ENCODE measurements around the gene TUBB4B. TPM values are rescaled to one million over a fixed set of nuclear protein-coding genes. Genes with fewer than 3 reads are reported as not detected.
A peak's percentile ranks its signal among the peaks of the same experiment; 100 is the strongest.

TUBB4B gene
- total and polyA plus RNA-seq, 8 donors = 69.4 to 292 (median 153) TPM

DNA sequence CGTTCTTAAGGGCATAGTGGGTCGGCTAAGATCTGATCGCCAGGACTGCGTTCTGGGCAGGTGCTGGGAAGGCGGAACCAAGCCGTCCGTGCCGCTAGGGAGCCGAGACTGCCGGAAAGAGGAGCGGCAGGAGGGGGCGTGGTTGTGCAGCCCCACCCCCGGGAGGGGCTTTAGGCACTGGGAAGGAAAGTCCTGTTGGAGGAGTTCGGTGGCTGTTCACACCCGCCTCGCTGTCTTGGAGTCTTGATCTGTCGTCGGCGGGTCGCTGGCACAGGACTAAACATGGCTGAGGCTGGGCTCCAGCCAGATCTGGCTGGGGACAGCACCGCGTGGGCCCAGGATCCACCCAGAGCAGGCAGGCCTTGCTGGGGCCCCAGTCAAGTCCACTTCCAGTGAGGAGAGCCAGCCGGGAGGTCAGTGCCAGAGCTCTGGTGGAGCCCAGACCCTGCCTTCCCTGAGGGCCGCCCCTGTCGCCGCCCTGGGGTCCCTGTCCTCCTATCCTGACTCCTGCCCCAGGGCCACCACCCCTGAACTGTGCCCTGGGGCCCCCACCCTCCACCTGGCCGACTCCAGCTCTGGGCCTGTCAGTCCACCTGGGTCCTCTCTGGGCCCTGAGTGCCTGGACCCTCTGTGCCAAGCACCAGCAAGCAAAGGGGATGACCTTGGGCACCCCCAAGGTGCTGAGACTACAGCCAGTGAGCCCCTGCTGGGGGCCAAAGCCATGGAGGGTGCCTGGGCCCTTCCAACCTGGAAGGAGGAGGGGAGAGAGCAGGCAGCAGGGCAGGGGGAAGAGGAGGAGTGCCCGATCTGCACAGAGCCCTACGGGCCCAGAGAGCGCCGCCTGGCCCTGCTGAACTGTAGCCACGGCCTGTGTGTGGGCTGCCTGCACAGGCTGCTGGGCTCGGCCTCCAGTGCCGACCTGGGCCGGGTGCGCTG, 23.5 kb upstream of the TUBB4B start:
- intact Hi-C loops (cut with DNase I; ENCODE audit: low total_unique reads) = no loop called here
- peaks cover 10 to 41% (median 19%) of the 10 kb centered on the region in 4 donors for H3K36me3 ChIP-seq
- peak overlapping the region; percentile 36 to 46 (median 42) for H3K4me3 ChIP-seq
- H3K27ac ChIP-seq = peak overlapping the region; percentile 87 to 91 (median 89)
- 27 to 48% (median 31%) methylated on average over 31 to 36 of the region's 36 CpGs for WGBS, 5 donors
- H3K27me3 ChIP-seq = peaks cover 0 to 12% (median 0%) of the 10 kb centered on the region in 3 donors
- TF ChIP-seq, protein P1, sequence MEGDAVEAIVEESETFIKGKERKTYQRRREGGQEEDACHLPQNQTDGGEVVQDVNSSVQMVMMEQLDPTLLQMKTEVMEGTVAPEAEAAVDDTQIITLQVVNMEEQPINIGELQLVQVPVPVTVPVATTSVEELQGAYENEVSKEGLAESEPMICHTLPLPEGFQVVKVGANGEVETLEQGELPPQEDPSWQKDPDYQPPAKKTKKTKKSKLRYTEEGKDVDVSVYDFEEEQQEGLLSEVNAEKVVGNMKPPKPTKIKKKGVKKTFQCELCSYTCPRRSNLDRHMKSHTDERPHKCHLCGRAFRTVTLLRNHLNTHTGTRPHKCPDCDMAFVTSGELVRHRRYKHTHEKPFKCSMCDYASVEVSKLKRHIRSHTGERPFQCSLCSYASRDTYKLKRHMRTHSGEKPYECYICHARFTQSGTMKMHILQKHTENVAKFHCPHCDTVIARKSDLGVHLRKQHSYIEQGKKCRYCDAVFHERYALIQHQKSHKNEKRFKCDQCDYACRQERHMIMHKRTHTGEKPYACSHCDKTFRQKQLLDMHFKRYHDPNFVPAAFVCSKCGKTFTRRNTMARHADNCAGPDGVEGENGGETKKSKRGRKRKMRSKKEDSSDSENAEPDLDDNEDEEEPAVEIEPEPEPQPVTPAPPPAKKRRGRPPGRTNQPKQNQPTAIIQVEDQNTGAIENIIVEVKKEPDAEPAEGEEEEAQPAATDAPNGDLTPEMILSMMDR (IDR thresholded peaks at IDR 0.05) = no peak
- peak in 1 of 4 donors; percentile 85 for TF ChIP-seq POLR2A (IDR thresholded peaks at IDR 0.05)
- TF ChIP-seq POLR2AphosphoS5 (IDR thresholded peaks at IDR 0.05) = peak in 2 of 3 donors; percentile 91 to 96
- TF ChIP-seq EP300 (IDR thresholded peaks at IDR 0.05) = no peak
- DNase-seq = peak; percentile 93 to 95
- H3K9me3 ChIP-seq = no peaks in the 10 kb centered on the region
- H3K4me1 ChIP-seq = peaks cover 27 to 59% (median 56%) of the 10 kb centered on the region in 4 donors

DNA sequence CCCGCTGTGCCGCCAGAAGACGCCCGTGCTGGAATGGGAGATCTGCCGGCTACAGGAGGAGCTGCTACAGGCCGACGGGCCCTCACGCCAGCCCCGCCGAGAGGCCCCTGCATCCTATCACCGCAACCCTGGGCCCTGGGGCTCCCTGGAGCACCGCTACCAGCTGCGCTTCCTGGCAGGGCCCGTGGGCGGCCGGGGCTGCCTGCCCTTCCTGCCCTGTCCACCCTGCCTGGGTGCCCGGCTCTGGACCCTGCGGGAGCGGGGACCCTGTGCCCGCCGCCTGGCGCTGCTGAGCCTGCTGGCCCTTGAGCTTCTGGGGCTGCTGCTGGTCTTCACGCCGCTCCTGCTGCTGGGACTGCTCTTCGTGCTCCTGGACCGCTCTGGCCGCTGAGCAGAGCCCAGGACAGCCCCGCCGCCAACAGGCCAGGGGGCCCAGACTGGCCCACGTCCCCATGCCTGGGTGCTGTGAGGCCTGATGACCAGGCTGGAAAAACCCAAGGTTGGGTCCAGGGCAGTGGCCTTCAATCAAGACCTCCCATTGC, 22.8 kb upstream of the TUBB4B start:
- peaks cover 10 to 34% (median 19%) of the 10 kb centered on the region in 4 donors for H3K36me3 ChIP-seq
- peak overlapping the region; percentile 87 to 91 (median 89) for H3K27ac ChIP-seq
- WGBS, 5 donors = 45 to 73% (median 50%) methylated on average over 7 to 30 of the region's 30 CpGs
- no peak for DNase-seq
- intact Hi-C loops (cut with DNase I; ENCODE audit: low total_unique reads) = no loop called here
- H3K4me3 ChIP-seq = peak overlapping the region; percentile 36 to 46 (median 42)
- TF ChIP-seq POLR2AphosphoS5 (IDR thresholded peaks at IDR 0.05) (no peak), EP300 (IDR thresholded peaks at IDR 0.05) (no peak), POLR2A (IDR thresholded peaks at IDR 0.05) (no peak)
- TF ChIP-seq, protein P1 (IDR thresholded peaks at IDR 0.05) = no peak
- H3K27me3 ChIP-seq = peaks cover 0 to 14% (median 0%) of the 10 kb centered on the region in 3 donors
- H3K4me1 ChIP-seq = peaks cover 34 to 65% (median 63%) of the 10 kb centered on the region in 4 donors
- no peaks in the 10 kb centered on the region for H3K9me3 ChIP-seq

DNA sequence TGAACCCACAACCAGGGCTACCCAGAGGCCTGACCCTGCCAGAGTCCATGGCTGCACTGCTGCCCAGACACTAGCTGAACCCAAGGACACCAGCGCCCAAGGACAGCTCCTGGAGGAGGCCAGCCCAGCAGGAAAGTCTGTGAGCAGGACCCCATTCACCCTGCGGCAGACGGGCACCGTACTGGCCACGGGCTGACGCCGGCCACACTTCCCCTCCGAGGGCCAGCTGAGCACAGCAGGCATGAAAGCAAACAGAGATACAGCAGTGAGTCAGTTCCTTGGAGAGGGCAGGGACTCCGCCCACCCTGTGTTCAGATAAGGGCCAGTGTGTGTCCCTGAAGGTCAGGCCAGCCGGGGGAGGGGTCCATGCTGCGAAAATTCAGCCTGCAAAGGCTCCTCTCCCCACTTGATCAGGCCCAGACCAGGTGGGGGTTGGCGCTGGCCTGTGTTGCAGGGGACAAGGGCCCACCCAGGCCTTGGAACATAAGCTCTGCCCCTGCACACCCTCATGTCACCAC, 22.3 kb upstream of the TUBB4B start:
- H3K36me3 ChIP-seq = peaks cover 10 to 29% (median 19%) of the 10 kb centered on the region in 4 donors
- TF ChIP-seq POLR2A (IDR thresholded peaks at IDR 0.05) (peak in 2 of 4 donors; percentile 11 to 45), EP300 (IDR thresholded peaks at IDR 0.05) (no peak), POLR2AphosphoS5 (IDR thresholded peaks at IDR 0.05) (peak in 2 of 3 donors; percentile 90 to 93)
- TF ChIP-seq, protein P1 (IDR thresholded peaks at IDR 0.05) = no peak
- H3K27ac ChIP-seq = peak overlapping the region; percentile 87 to 91 (median 89)
- peak; percentile 86 to 89 for DNase-seq
- H3K4me3 ChIP-seq = peak overlapping the region; percentile 36 to 46 (median 42)
- intact Hi-C loops (cut with DNase I; ENCODE audit: low total_unique reads) = no loop called here
- H3K27me3 ChIP-seq = peaks cover 0 to 14% (median 0%) of the 10 kb centered on the region in 3 donors
- peaks cover 34 to 68% (median 65%) of the 10 kb centered on the region in 4 donors for H3K4me1 ChIP-seq
- 24 to 46% (median 35%) methylated on average over 3 to 12 of the region's 12 CpGs for WGBS, 5 donors
- H3K9me3 ChIP-seq = no peaks in the 10 kb centered on the region

DNA sequence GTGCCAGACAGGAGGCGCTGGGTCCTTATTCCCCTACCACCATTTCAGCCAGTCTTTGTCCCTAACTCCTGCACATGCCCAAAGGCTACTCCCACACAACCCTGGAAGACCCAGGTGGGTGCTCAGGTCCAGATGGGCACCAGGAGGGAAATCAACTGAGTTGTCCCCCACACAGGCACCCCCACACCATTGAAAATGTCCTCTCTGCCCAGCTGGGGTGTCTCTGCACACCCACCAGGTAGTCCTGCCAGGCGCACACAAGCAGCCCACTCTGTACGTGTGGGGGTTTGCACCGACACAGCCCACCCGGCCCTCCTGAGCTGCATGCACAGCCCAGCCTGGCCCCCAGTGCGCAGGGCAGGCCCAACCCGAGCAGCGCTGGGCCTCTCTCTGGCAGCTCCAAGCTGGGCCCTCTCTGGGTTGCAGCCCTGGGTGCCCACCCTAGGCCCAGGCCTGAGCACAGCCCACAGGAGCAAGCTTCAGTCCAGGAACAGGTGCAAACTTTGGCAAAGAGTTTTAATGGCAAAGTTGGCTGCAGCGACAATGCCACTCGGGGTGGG, 21.2 kb upstream of the TUBB4B start:
- no peak for DNase-seq
- intact Hi-C loops (cut with DNase I; ENCODE audit: low total_unique reads) = no loop called here
- H3K27ac ChIP-seq = peak overlapping the region in 3 of 5 donors; percentile 16 to 40 (median 18)
- peak overlapping the region in 1 of 4 donors; percentile 9 for H3K4me3 ChIP-seq
- H3K9me3 ChIP-seq = no peaks in the 10 kb centered on the region
- peaks cover 0 to 14% (median 0%) of the 10 kb centered on the region in 3 donors for H3K27me3 ChIP-seq
- peaks cover 44 to 78% (median 75%) of the 10 kb centered on the region in 4 donors for H3K4me1 ChIP-seq
- WGBS, 5 donors = 68 to 93% (median 87%) methylated on average over 3 to 10 of the region's 10 CpGs
- TF ChIP-seq POLR2A (IDR thresholded peaks at IDR 0.05) = no peak
- no peak for TF ChIP-seq POLR2AphosphoS5 (IDR thresholded peaks at IDR 0.05)
- TF ChIP-seq, protein P1 (IDR thresholded peaks at IDR 0.05) = no peak
- no peak for TF ChIP-seq EP300 (IDR thresholded peaks at IDR 0.05)
- peaks cover 4 to 20% (median 15%) of the 10 kb centered on the region in 4 donors for H3K36me3 ChIP-seq

Data from stomach (tissue), 9 donors.